ENCODE results near the gene BCAS3.
"Not testable (repeated sequence)": the region's sequence is repeated elsewhere in the genome, so short reads cannot be mapped to it uniquely, and the experiment has no call there.

The BCAS3 gene

GRCh38 chr17:61007980-61008379 lies 330.3 kb downstream of the BCAS3 start:
- in situ Hi-C loops (cut with MboI; ENCODE audit: low pct_unique_long_range_greater_than_20kb, low sequenced_read_pairs), result loop anchor here (25.0 kb wide), 1 partner anchor 379 kb away; the partner anchor contains the start of gene TBX2
- DNase-seq, result no peak

GRCh38 chr17:61009663-61010062 lies 332.0 kb downstream of the BCAS3 start:
- DNase-seq, result no peak
- in situ Hi-C loops (cut with MboI; ENCODE audit: low pct_unique_long_range_greater_than_20kb, low sequenced_read_pairs), result loop anchor here (25.0 kb wide), 1 partner anchor 378 kb away; the partner anchor contains the start of gene TBX2

DNA sequence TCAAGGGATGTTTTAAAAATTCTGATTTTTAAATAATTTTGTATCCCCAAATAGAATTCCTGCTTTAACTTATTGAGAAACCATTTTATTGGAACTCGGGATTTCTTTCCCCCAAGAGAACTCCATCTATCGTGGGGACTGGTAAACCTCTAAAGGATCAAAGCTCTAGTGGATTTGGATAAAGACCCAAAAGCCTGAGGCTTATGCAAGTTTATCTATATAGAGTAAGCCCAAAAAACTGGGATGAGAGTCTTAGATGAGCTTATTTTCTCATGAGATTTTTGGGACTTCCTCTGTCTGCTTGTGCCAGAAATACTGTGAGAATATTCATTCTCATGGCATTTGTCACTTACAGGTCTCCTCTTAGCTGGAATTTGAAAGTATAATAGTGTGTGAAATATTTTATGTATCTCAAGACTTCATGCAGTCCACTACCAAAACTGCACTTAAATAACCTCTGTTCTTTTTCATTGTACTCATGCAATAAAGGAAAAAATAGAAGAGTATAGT lies 333.1 kb downstream of the BCAS3 start:
- DNase-seq, result no peak
- in situ Hi-C loops (cut with MboI; ENCODE audit: low pct_unique_long_range_greater_than_20kb, low sequenced_read_pairs), result loop anchor here (25.0 kb wide), 1 partner anchor 377 kb away; the partner anchor contains the start of gene TBX2

- DNase-seq, result no peak
- in situ Hi-C loops (cut with MboI; ENCODE audit: low pct_unique_long_range_greater_than_20kb, low sequenced_read_pairs), result loop anchor here (25.0 kb wide), 1 partner anchor 376 kb away; the partner anchor contains the start of gene TBX2
Observed at GRCh38 chr17:61011251-61011650, 333.6 kb downstream of the BCAS3 start.

DNA sequence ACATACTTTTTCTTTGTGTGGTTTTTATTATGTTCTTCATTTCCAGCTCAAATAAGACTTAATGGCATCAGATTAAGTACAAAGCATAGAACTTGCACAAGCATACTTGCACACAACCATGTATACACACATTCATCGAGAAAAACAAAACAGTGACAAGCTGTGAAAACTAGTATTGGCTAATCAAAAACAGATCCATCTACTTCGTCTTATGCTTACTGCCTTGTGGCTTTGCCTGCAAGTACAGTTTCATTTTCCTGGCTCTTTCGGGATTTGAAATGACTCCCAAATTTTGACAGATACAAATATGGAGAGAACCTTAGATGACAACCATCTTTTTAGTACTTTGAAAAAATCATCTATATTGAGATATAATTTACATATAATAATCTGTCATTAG lies 338.3 kb downstream of the BCAS3 start:
- in situ Hi-C loops (cut with MboI; ENCODE audit: low pct_unique_long_range_greater_than_20kb, low sequenced_read_pairs), result loop anchor here (25.0 kb wide), 1 partner anchor 371 kb away; the partner anchor contains the start of gene TBX2
- DNase-seq, result no peak

- no peak for DNase-seq
- in situ Hi-C loops (cut with MboI; ENCODE audit: low pct_unique_long_range_greater_than_20kb, low sequenced_read_pairs), result loop anchor here (25.0 kb wide), 1 partner anchor 370 kb away; the partner anchor contains the start of gene TBX2
Observed at GRCh38 chr17:61017317-61018006, 339.8 kb downstream of the BCAS3 start.

GRCh38 chr17:61018938-61019337 lies 341.3 kb downstream of the BCAS3 start:
- in situ Hi-C loops (cut with MboI; ENCODE audit: low pct_unique_long_range_greater_than_20kb, low sequenced_read_pairs), result loop anchor here (25.0 kb wide), 1 partner anchor 368 kb away; the partner anchor contains the start of gene TBX2

DNA sequence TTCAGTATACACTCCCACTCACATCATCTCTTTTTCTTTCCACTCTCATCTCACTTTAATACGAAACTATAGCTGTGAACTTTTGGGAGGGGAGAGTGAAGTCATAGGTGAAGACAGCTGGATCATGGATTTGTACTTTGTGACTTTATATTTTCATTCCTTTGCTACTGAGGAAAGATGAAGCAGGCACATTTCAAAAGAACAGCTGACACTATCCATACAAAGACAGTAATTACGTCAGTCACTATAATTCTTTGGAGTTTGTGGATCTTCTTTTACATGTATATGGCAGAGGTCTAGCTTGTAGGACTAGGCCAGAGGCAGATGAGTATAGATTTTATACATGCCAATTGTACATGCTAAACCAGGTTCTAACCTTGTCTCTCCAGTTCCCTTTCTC lies 346.3 kb downstream of the BCAS3 start:
- DNase-seq, result no peak
- in situ Hi-C loops (cut with MboI; ENCODE audit: low pct_unique_long_range_greater_than_20kb, low sequenced_read_pairs), result loop anchor here (25.0 kb wide), 1 partner anchor 363 kb away; the partner anchor contains the start of gene TBX2

More at GRCh38 chr17:61018938-61019337, 341.3 kb downstream of the BCAS3 start:
- no peak for DNase-seq

DNA sequence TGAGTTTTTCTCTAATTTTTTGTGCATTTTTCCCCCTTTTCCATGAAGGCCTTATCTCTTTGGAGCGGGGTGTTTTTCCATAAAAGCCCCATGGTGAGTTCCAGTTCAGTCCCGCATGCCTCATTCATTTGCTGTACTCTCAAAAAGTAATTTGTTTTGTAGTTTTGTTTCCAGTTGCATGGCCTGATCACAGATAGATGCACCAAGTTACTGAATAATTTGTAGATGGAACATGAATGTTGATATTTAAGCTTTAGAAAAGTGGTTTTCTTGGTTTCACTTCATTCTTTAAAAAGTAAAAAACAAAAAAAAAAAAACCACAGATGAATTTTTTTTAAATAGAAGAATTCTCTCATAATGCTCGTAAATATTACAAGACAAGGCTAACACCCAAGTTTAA lies 349.2 kb downstream of the BCAS3 start:
- in situ Hi-C loops (cut with MboI; ENCODE audit: low pct_unique_long_range_greater_than_20kb, low sequenced_read_pairs), result no loop called here

DNA sequence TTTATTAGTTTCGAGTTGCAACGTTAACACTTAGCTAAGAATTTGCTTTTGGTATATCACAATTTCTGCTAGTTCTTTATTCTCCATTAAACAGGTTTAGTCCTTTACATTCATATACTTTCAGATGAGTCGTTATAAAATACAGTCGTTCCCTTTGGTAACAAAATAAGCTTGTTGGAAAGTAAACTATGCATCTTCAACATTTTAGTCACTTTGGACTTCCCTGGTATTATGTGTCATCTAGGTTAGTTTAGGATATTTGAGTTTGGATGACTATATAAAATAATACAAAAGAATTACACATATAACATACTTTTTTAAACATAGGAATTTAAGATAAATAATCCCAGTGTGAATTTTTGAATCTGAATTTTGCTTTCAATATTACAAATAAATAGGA lies 351.5 kb downstream of the BCAS3 start:
- in situ Hi-C loops (cut with MboI; ENCODE audit: low pct_unique_long_range_greater_than_20kb, low sequenced_read_pairs), result no loop called here
- no peak for DNase-seq

More for the DNA sequence above, 349.2 kb downstream of the BCAS3 start:
- DNase-seq, result no peak

DNA sequence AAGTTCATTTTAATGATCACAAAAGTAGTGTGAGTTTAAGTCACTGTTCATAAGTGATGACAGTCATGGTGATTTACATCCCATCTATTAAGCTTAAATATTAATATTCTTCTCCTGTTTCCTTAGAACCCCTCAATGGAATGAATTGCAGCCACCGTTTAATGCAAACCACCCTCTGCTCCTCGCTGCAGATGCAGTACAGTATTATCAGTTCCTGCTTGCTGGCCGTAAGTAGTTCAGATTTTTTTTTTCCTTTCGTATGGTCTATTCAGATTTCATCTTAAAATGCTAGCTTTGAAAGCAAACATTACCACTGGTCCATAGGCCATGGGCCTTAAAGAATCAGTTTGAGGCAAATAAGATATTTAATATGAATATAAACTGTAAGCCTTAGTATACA lies 363.0 kb downstream of the BCAS3 start:
- DNase-seq, result no peak
- in situ Hi-C loops (cut with MboI; ENCODE audit: low pct_unique_long_range_greater_than_20kb, low sequenced_read_pairs), result no loop called here

DNA sequence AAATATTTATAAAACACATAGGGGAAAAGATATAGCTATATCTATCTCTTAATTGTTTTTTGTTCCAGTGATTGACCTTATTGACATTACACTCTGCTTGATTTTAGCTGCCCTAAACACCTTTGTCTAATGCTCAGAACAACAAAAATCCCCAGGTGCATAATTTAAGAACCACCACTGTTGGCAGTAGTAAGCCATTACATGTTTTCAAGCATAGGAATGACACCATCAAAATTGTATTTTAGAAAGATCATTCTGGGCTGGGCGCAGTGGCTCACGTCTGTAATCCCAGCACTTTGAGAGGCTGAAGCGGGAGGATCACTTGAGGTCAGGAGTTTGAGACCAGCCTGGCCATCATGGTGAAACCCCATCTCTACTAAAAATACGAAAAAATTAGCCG lies 364.7 kb downstream of the BCAS3 start:
- DNase-seq; in situ Hi-C loops (cut with MboI; ENCODE audit: low pct_unique_long_range_greater_than_20kb, low sequenced_read_pairs): not testable (repeated sequence)

- DNase-seq, result no peak
- in situ Hi-C loops (cut with MboI; ENCODE audit: low pct_unique_long_range_greater_than_20kb, low sequenced_read_pairs), result no loop called here
Observed at GRCh38 chr17:61047515-61047914, 369.9 kb downstream of the BCAS3 start.

- in situ Hi-C loops (cut with MboI; ENCODE audit: low pct_unique_long_range_greater_than_20kb, low sequenced_read_pairs), result no loop called here
- DNase-seq, result no peak
Observed at GRCh38 chr17:61048376-61049106, 370.9 kb downstream of the BCAS3 start.

DNA sequence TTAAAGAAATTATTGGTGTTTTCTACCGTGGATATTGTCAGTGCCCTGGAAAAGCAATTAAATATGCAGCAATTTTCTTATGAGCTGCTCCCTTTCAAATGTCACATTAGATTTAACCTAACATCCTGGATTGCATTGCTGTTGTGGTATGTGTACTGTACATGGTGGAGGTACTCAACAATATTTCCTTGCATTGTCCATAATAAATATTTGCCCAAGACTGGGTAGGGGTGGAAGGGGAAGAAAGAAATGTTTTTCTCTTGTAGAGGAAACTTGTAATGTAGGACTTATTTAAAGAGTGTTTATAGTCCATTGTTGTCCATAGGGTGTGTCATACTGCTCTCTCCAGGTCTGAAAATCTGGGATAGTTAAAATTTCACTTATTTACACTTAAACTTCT lies 375.8 kb downstream of the BCAS3 start:
- in situ Hi-C loops (cut with MboI; ENCODE audit: low pct_unique_long_range_greater_than_20kb, low sequenced_read_pairs), result no loop called here
- no peak for DNase-seq

DNA sequence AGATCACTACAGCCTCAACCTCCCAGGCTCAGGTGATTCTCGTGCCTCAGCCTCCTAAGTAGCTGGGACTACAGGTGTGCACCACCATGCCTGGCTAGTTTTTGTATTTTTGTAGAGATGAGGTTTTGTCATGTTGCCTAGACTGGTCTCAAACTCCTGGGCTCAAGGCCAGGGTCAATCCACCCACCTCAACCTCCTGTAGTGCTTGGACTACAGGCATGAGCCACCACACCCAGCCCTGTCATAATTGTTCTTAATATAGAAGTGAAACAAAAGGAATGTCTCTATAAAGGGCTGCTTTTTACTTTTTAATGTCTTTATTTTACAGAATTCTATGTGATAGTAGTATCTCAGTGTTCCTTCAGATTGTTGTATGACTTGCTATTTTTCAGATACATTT lies 376.8 kb downstream of the BCAS3 start:
- in situ Hi-C loops (cut with MboI; ENCODE audit: low pct_unique_long_range_greater_than_20kb, low sequenced_read_pairs), result no loop called here

GRCh38 chr17:61057257-61057656 lies 379.6 kb downstream of the BCAS3 start:
- in situ Hi-C loops (cut with MboI; ENCODE audit: low pct_unique_long_range_greater_than_20kb, low sequenced_read_pairs), result no loop called here
- DNase-seq, result no peak

More for the DNA sequence above, 376.8 kb downstream of the BCAS3 start:
- DNase-seq, result no peak

DNA sequence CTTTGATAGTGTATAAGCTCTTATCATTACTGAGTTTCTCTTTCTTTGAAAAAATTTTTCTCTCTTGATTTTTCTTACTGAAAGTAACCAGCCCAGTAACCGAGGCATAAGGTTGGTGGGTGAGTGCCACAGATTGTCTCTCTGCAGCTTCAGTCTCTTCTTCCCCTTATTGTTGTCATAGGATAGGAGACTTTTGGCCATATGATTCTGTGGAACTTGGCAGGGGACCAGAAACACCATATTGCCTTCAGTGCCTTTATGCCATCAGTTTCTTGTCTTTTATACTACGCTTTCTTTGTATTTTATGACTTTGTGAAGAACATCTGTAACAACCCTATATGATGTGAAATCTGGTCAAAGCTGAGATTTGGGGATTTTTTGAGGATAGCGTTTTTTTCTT lies 380.4 kb downstream of the BCAS3 start:
- in situ Hi-C loops (cut with MboI; ENCODE audit: low pct_unique_long_range_greater_than_20kb, low sequenced_read_pairs), result no loop called here
- DNase-seq, result no peak

DNA sequence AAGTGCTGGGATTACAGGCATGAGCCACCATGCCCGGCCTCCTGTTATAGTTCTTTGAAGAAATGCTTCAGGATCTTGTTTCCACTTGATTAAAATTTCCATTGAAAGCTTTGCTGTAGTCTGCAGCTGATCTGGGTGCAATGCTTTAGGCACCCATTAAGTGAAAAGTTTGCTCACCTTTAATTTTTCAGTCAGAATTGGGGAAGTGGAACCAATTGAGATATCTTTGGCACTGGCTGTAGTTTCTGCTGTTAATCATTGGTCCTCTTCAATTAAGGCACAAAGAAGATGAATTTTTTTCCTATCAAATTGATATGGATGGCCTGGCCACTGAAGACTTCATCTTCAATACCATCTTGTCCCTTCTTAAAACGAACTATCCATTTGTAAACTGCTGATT lies 385.9 kb downstream of the BCAS3 start:
- no peak for DNase-seq
- in situ Hi-C loops (cut with MboI; ENCODE audit: low pct_unique_long_range_greater_than_20kb, low sequenced_read_pairs), result no loop called here
